H1 (cell line): ENCODE data around the gene SLC19A1. TPM values are rescaled to one million over a fixed set of nuclear protein-coding genes. Genes with fewer than 3 reads are reported as not detected.

Experiments used
- CTCF ChIA-PET: fragments of 300-600 bp; sonication (Branson Sonifier 250); formaldehyde crosslinking; loops from one replicate; lab custom pipeline; 2021; ENCODE audit not compliant: partially characterized antibody; lab: Charles Lee
- POLR2A ChIA-PET: fragments of 300-600 bp; sonication (Branson Sonifier 250); formaldehyde crosslinking; loops from one replicate; lab custom pipeline; 2021; ENCODE audit warnings: inconsistent platforms; ENCODE audit not compliant: partially characterized antibody; lab: Charles Lee
- DNase-seq, 2 experiments: peaks; one replicate each; pipeline versions ENCODE4 v3.0.0 to v3.0.0-alpha.2; 2010 to 2022; ENCODE audit warnings: low spot score in 2 of 2, low read depth in 1 of 2, mixed read lengths in 1 of 2
- FAIRE-seq: peaks from 2 replicates; lab custom pipeline; 2011; peaks lifted over from hg19 to GRCh38; lab: Jason Lieb, UNC
- H2AFZ ChIP-seq: 2 replicates; pipeline ENCODE4 v1.8.1; 2012; ENCODE audit warnings: low read length, inconsistent platforms
- H2AK5ac ChIP-seq: 2 replicates; pipeline ENCODE4 v1.6.1; 2013; ENCODE audit warnings: low read depth, low read length
- H2BK120ac ChIP-seq: replicated peaks from 2 replicates; pipeline ENCODE3; 2013; ENCODE audit warnings: low read depth, low read length, inconsistent platforms
- H2BK12ac ChIP-seq: 2 replicates; pipeline ENCODE4 v1.6.1; 2013; ENCODE audit warnings: low read depth, low read length
- H2BK15ac ChIP-seq: 2 replicates; pipeline ENCODE4 v1.6.1; 2013; ENCODE audit warnings: low read length
- H2BK20ac ChIP-seq: 2 replicates; pipeline ENCODE4 v1.6.1; 2013; ENCODE audit warnings: low read length
- H2BK5ac ChIP-seq: 2 replicates; pipeline ENCODE4 v1.6.1; 2013; ENCODE audit warnings: low read depth, low read length
- H3K14ac ChIP-seq: 2 replicates; pipeline ENCODE4 v1.6.1; 2013; ENCODE audit warnings: inconsistent platforms; ENCODE audit not compliant: insufficient read length
- H3K18ac ChIP-seq: 2 replicates; pipeline ENCODE4 v1.6.1; 2013; ENCODE audit warnings: low read length; ENCODE audit errors: extremely low read depth
- H3K23ac ChIP-seq: 2 replicates; pipeline ENCODE4 v1.6.1; 2013; ENCODE audit warnings: inconsistent platforms; ENCODE audit not compliant: insufficient read length
- H3K23me2 ChIP-seq: 2 replicates; pipeline ENCODE4 v1.6.1; 2013; ENCODE audit warnings: low read depth, low read length
- H3K27ac ChIP-seq: 2 replicates; pipeline ENCODE4 v1.6.1; 2011; ENCODE audit warnings: low read depth, low read length, inconsistent platforms
- H3K27me3 ChIP-seq, 4 experiments: replicated peaks in 1 of 4; 1 replicate in 1 of 4; 2 replicates in 3 of 4; pipeline versions ENCODE4 v1.6.1 to v1.8.1; 2011 to 2013; ENCODE audit warnings: low read length in 3 of 4, mild to moderate bottlenecking in 3 of 4, inconsistent platforms in 2 of 4, mixed read lengths in 2 of 4, moderate library complexity in 1 of 4; ENCODE audit not compliant: control insufficient read depth in 3 of 4, insufficient read depth in 3 of 4; ENCODE audit errors: extremely low read depth in 1 of 4
- H3K36me3 ChIP-seq, 4 experiments: 2 replicates each; pipeline versions ENCODE4 v1.6.1 to v1.8.1; 2011 to 2013; ENCODE audit warnings: mild to moderate bottlenecking in 4 of 4, low read length in 3 of 4, moderate library complexity in 2 of 4, control low read depth in 1 of 4, inconsistent platforms in 1 of 4; ENCODE audit not compliant: insufficient read depth in 4 of 4, control insufficient read depth in 2 of 4
- H3K4ac ChIP-seq: replicated peaks from 2 replicates; pipeline ENCODE3; 2013; ENCODE audit warnings: low read length, low read depth, mixed read lengths, inconsistent platforms; ENCODE audit not compliant: insufficient read length
- H3K4me1 ChIP-seq, 4 experiments: replicated peaks in 1 of 4; 1 replicate in 1 of 4; 2 replicates in 3 of 4; pipeline versions ENCODE4 v1.6.1 to v1.8.1; 2011 to 2013; ENCODE audit warnings: low read length in 3 of 4, inconsistent platforms in 2 of 4, mixed read lengths in 1 of 4; ENCODE audit not compliant: insufficient read depth in 4 of 4, control insufficient read depth in 3 of 4
- H3K4me2 ChIP-seq, 2 experiments: 2 replicates each; pipeline versions ENCODE4 v1.6.1 to v1.8.1; 2011 to 2013; ENCODE audit warnings: low read depth in 2 of 2, low read length in 2 of 2, control low read depth in 1 of 2, inconsistent platforms in 1 of 2, mild to moderate bottlenecking in 1 of 2; ENCODE audit not compliant: insufficient read depth in 1 of 2
- H3K4me3 ChIP-seq, 4 experiments: fragments of 200-600, 300-600 bp in 1 of 4; sonication (generic), shearing (Covaris generic), sonication (Bioruptor Twin) in 1 of 4; 2 replicates each; pipeline versions ENCODE4 v1.5.1 to v1.8.1; 2011 to 2016; ENCODE audit warnings: low read length in 4 of 4, low read depth in 3 of 4, control low read depth in 2 of 4, inconsistent platforms in 2 of 4, mild to moderate bottlenecking in 2 of 4, mixed read lengths in 1 of 4, moderate library complexity in 1 of 4; ENCODE audit not compliant: insufficient read depth in 2 of 4; ENCODE audit errors: extremely low read depth in 1 of 4
- H3K56ac ChIP-seq: replicated peaks from 2 replicates; pipeline ENCODE3; 2013; ENCODE audit warnings: low read depth, mild to moderate bottlenecking, mixed read lengths, low read length, inconsistent platforms; ENCODE audit not compliant: insufficient read length
- H3K79me1 ChIP-seq: 2 replicates; pipeline ENCODE4 v1.6.1; 2013; ENCODE audit warnings: low read depth, low read length, control low read depth
- H3K79me2 ChIP-seq, 2 experiments: 2 replicates each; pipeline versions ENCODE4 v1.6.1 to v1.8.1; 2012 to 2013; ENCODE audit warnings: low read length in 2 of 2, mild to moderate bottlenecking in 2 of 2, inconsistent platforms in 1 of 2; ENCODE audit not compliant: insufficient read depth in 2 of 2, control insufficient read depth in 1 of 2
- H3K9ac ChIP-seq, 4 experiments: replicated peaks in 1 of 4; 1 replicate in 1 of 4; 2 replicates in 3 of 4; pipeline versions ENCODE4 v1.6.1 to v1.8.1; 2011 to 2013; ENCODE audit warnings: low read depth in 3 of 4, low read length in 3 of 4, control low read depth in 2 of 4, mild to moderate bottlenecking in 2 of 4, moderate library complexity in 2 of 4, inconsistent platforms in 1 of 4; ENCODE audit errors: extremely low read depth in 1 of 4
- H3K9me3 ChIP-seq, 2 experiments: 2 replicates each; pipeline versions ENCODE4 v1.6.1 to v1.8.1; 2012 to 2013; ENCODE audit warnings: mild to moderate bottlenecking in 2 of 2, moderate library complexity in 2 of 2, control low read depth in 1 of 2, inconsistent platforms in 1 of 2, low read depth in 1 of 2, low read length in 1 of 2, mixed read lengths in 1 of 2; ENCODE audit not compliant: insufficient read depth in 2 of 2
- H4K20me1 ChIP-seq, 2 experiments: replicated peaks in 1 of 2; 2 replicates each; pipeline versions ENCODE3 to v1.8.1; 2011 to 2013; ENCODE audit warnings: inconsistent platforms in 2 of 2, low read length in 2 of 2, mild to moderate bottlenecking in 1 of 2; ENCODE audit not compliant: insufficient read depth in 2 of 2, control insufficient read depth in 1 of 2
- H4K5ac ChIP-seq: 2 replicates; pipeline ENCODE4 v1.6.1; 2013; ENCODE audit warnings: low read length, low read depth, mixed read lengths, inconsistent platforms; ENCODE audit not compliant: insufficient read length
- H4K8ac ChIP-seq: 2 replicates; pipeline ENCODE4 v1.8.0; 2013; ENCODE audit warnings: mild to moderate bottlenecking, moderate library complexity, low read length, inconsistent platforms; ENCODE audit not compliant: insufficient read depth; ENCODE audit errors: extremely low read depth
- H4K91ac ChIP-seq: replicated peaks from 2 replicates; pipeline ENCODE3; 2013; ENCODE audit warnings: low read length, mixed read lengths, inconsistent platforms; ENCODE audit not compliant: insufficient read length
- EGR1 ChIP-seq: IDR thresholded peaks from 2 replicates; pipeline ENCODE4 v1.6.1; 2011; ENCODE audit warnings: low read depth, low read length, borderline replicate concordance
- JUN ChIP-seq: IDR thresholded peaks from 2 replicates; pipeline ENCODE4 v1.6.1; 2011; ENCODE audit warnings: low read depth, mild to moderate bottlenecking, improper control_type of control experiment, low read length
- SIN3A ChIP-seq, 2 experiments: IDR thresholded peaks in 1 of 2; conservative IDR thresholded peaks in 1 of 2; 2 replicates each; pipeline ENCODE4 v1.6.1; 2011 to 2012; ENCODE audit warnings: low read length in 2 of 2, improper control_type of control experiment in 1 of 2, low read depth in 1 of 2, mild to moderate bottlenecking in 1 of 2
- SUZ12 ChIP-seq: fragments of 200-600 bp; sonication (generic); IDR thresholded peaks from 2 replicates; pipeline ENCODE4 v1.6.1; 2012; ENCODE audit warnings: mild to moderate bottlenecking, inconsistent platforms, low read length, moderate library complexity, mixed read lengths
- WGBS, 2 experiments: shearing (Covaris generic) in 1 of 2; methylation state at CpG; one replicate each; pipeline versions ENCODE4 v1.1.6 to v1.1.7; 2013 to 2015; ENCODE audit warnings: low lambda C conversion rate in 2 of 2, mixed read lengths in 2 of 2, inconsistent platforms in 1 of 2, low coverage in 1 of 2, missing lambda C conversion rate in 1 of 2; ENCODE audit not compliant: insufficient replicate concordance in 2 of 2, insufficient coverage in 1 of 2, insufficient read length in 1 of 2; ENCODE audit errors: extremely low coverage in 1 of 2, missing lambda C conversion rate in 1 of 2; 5-methylcytosine and 5-hydroxymethylcytosine counted together
- polyA plus RNA-seq, 7 experiments: library from polyadenylated mRNA; depleted of rRNA in 3 of 7; stranded (reverse) in 5 of 7; unstranded in 2 of 7; fragments of >200 nt in 5 of 7; fragments of 200-250 nt in 2 of 7; gene quantifications; 1 replicate in 5 of 7; 2 replicates in 1 of 7; 4 replicates in 1 of 7; pipeline versions ENCODE4 v1.2.1 to v1.2.3, GENCODE V29; 2011 to 2013; ENCODE audit warnings: missing spikeins in 2 of 7, mixed read lengths in 2 of 7
- total RNA-seq: library from RNA; stranded (reverse); fragmentation: NEBNext Ultra II Directional; extraction: Animal tissue kit (Norgen Biotek cat#: 25700); gene quantifications from 2 replicates; pipeline ENCODE4 v1.2.1, GENCODE V29; 2021

The SLC19A1 gene
- total and polyA plus RNA-seq, 2 of the 8 experiments (the other 6 are each of a cell fraction or from before 2014, with no cell fraction given): 31.6 to 43.8 TPM

- H2AK5ac ChIP-seq: 0 out of 2 replicates have a peak overlapping the region, but pooled peaks have one; percentile 17
- H3K4me3 ChIP-seq: no peak overlapping the region
- H4K20me1 ChIP-seq: peaks cover 19 to 26% of the 10 kb centered on the region in 2 experiments
- no peaks in the 10 kb centered on the region for H3K27me3 ChIP-seq
- no peak overlapping the region for H4K8ac ChIP-seq
- peaks cover 10% of the 10 kb centered on the region for H3K23me2 ChIP-seq
- no peak overlapping the region for H3K4ac ChIP-seq
- H3K27ac ChIP-seq: no peak overlapping the region
- no peaks in the 10 kb centered on the region; a peak in 1 of 7 replicates for H3K4me1 ChIP-seq
- no peak overlapping the region for H2BK20ac ChIP-seq
- peaks cover 3 to 4% of the 10 kb centered on the region in 2 experiments; a peak in 2 of 4 replicates for H3K9me3 ChIP-seq
- no peak overlapping the region for H4K5ac ChIP-seq
- TF ChIP-seq JUN (no peak), EGR1 (peak; percentile 93), SIN3A (conservative IDR thresholded peaks at IDR 0.05 in 1 of 2, IDR thresholded peaks at IDR 0.05 in 1 of 2; ENCODE audit: low read depth in 1 of 2, low read length in 2 of 2) (no peak), SUZ12 (no peak)
- H2BK5ac ChIP-seq: no peak overlapping the region
- WGBS, 2 experiments: 88% methylated on average over 16 of the region's 18 CpGs; no CpG with 5 or more reads in 1 of the 2 experiments
- no peak overlapping the region for H3K23ac ChIP-seq
- no peak overlapping the region for H3K56ac ChIP-seq
- H3K36me3 ChIP-seq: peaks cover 7 to 53% (median 31%) of the 10 kb centered on the region in 4 experiments
- CTCF ChIA-PET: interaction anchor here (1.8 kb wide), 1 partner anchor 8 kb away, joined by 4 read pairs; no protein-coding TSS in a partner anchor
- no peak overlapping the region for H2BK15ac ChIP-seq
- H2AFZ ChIP-seq: no peak overlapping the region
- POLR2A ChIA-PET: interaction anchor here (1.2 kb wide), 1 partner anchor 9 kb away, joined by 4 read pairs; no protein-coding TSS in a partner anchor
- H4K91ac ChIP-seq: no peak overlapping the region
- FAIRE-seq (no peak), DNase-seq (no peak)
- peaks cover 0 to 27% of the 10 kb centered on the region in 2 experiments; a peak in 2 of 4 replicates for H3K79me2 ChIP-seq
- H3K79me1 ChIP-seq: peaks cover 14% of the 10 kb centered on the region
- no peak overlapping the region for H3K14ac ChIP-seq
- no peak overlapping the region for H2BK120ac ChIP-seq
- H3K9ac ChIP-seq: no peak overlapping the region
- H3K18ac ChIP-seq: no peak overlapping the region
- no peak overlapping the region for H2BK12ac ChIP-seq
- H3K4me2 ChIP-seq: no peak overlapping the region
Measured at GRCh38 chr21:45474323-45474950, 67.8 kb downstream of the SLC19A1 start.
